OCI-LY3 (cell line): ENCODE results near the gene CABP2.

Experiments
- H2AFZ ChIP-seq: fragments of 200-600, 300-600 bp; shearing (Covaris generic); 2 replicates; pipeline ENCODE4 v1.6.0; 2014; ENCODE audit warnings: antibody characterized with exemption, low read depth, low read length
- H3K27ac ChIP-seq: fragments of 200-600, 300-600 bp; sonication (generic); 2 replicates; pipeline ENCODE4 v1.5.1; 2014; ENCODE audit warnings: mild to moderate bottlenecking, low read length, moderate library complexity, mixed read lengths
- H3K27me3 ChIP-seq: fragments of 200-600, 300-600 bp; sonication (generic); 2 replicates; pipeline ENCODE4 v1.6.1; 2014; ENCODE audit warnings: low read depth, low read length, mixed read lengths
- H3K36me3 ChIP-seq: fragments of 200-600, 300-600 bp; sonication (generic); replicated peaks from 2 replicates; pipeline ENCODE3; 2014; ENCODE audit warnings: low read depth, low read length, mixed read lengths
- H3K4me1 ChIP-seq: fragments of 300-600, 200-600 bp; sonication (generic); 2 replicates; pipeline ENCODE4 v1.6.1; 2014; ENCODE audit warnings: low read length, mixed read lengths
- H3K4me2 ChIP-seq: fragments of 200-600, 300-600 bp; sonication (generic); 2 replicates; pipeline ENCODE4 v1.6.1; 2014; ENCODE audit warnings: low read length, mixed read lengths
- H3K4me3 ChIP-seq: fragments of 300-600, 200-600 bp; sonication (generic); 2 replicates; pipeline ENCODE4 v1.5.1; 2014; ENCODE audit warnings: antibody characterized with exemption, mild to moderate bottlenecking, low read length, moderate library complexity
- H3K79me2 ChIP-seq: fragments of 300-600, 200-600 bp; shearing (Covaris generic); 2 replicates; pipeline ENCODE4 v1.6.1; 2014; ENCODE audit warnings: mild to moderate bottlenecking, low read length, mixed read lengths
- H3K9ac ChIP-seq: fragments of 300-600, 200-600 bp; shearing (Covaris generic); 2 replicates; pipeline ENCODE4 v1.6.0; 2014; ENCODE audit warnings: mild to moderate bottlenecking, low read length, moderate library complexity
- H3K9me3 ChIP-seq: fragments of 200-600, 300-600 bp; shearing (Covaris generic); 2 replicates; pipeline ENCODE4 v1.6.1; 2014; ENCODE audit warnings: low read length, mixed read lengths; ENCODE audit not compliant: insufficient read depth
- H4K20me1 ChIP-seq: fragments of 200-600, 300-600 bp; sonication (generic); 2 replicates; pipeline ENCODE4 v1.6.1; 2016; ENCODE audit warnings: low read length, mixed read lengths; ENCODE audit not compliant: insufficient read depth
- EZH2phosphoT487 ChIP-seq: fragments of 200-600 bp; shearing (Covaris generic); IDR thresholded peaks from 2 replicates; pipeline ENCODE4 v1.6.1; 2018; ENCODE audit warnings: antibody characterized with exemption, mixed run types, low read depth
- TF ChIP-seq, protein P1 (sequence below): fragments of 200-600, 300-600 bp; sonication (generic); IDR thresholded peaks from 2 replicates; pipeline ENCODE4 v1.5.1; 2014; ENCODE audit warnings: antibody characterized with exemption, low read length, low read depth

CABP2 gene

GRCh38 chr11:67543585-67543984 is 20.3 kb upstream of the CABP2 start:
- no peaks in the 10 kb centered on the region for H3K79me2 ChIP-seq
- TF ChIP-seq EZH2phosphoT487 = no peak
- TF ChIP-seq, protein P1, sequence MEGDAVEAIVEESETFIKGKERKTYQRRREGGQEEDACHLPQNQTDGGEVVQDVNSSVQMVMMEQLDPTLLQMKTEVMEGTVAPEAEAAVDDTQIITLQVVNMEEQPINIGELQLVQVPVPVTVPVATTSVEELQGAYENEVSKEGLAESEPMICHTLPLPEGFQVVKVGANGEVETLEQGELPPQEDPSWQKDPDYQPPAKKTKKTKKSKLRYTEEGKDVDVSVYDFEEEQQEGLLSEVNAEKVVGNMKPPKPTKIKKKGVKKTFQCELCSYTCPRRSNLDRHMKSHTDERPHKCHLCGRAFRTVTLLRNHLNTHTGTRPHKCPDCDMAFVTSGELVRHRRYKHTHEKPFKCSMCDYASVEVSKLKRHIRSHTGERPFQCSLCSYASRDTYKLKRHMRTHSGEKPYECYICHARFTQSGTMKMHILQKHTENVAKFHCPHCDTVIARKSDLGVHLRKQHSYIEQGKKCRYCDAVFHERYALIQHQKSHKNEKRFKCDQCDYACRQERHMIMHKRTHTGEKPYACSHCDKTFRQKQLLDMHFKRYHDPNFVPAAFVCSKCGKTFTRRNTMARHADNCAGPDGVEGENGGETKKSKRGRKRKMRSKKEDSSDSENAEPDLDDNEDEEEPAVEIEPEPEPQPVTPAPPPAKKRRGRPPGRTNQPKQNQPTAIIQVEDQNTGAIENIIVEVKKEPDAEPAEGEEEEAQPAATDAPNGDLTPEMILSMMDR = no peak
- H3K9me3 ChIP-seq = no peaks in the 10 kb centered on the region
- H3K9ac ChIP-seq = no peak overlapping the region
- no peaks in the 10 kb centered on the region for H4K20me1 ChIP-seq
- H3K4me1 ChIP-seq = no peaks in the 10 kb centered on the region
- no peak overlapping the region for H2AFZ ChIP-seq
- H3K36me3 ChIP-seq = no peaks in the 10 kb centered on the region
- no peak overlapping the region for H3K4me2 ChIP-seq
- peaks cover 9% of the 10 kb centered on the region for H3K27me3 ChIP-seq
- no peak overlapping the region for H3K4me3 ChIP-seq
- H3K27ac ChIP-seq = no peak overlapping the region

GRCh38 chr11:67542971-67543370 is 19.7 kb upstream of the CABP2 start:
- TF ChIP-seq EZH2phosphoT487 = no peak
- TF ChIP-seq, protein P1 = no peak
- Histone ChIP-seq H2AFZ (no peak overlapping the region), H3K4me3 (no peak overlapping the region), H3K9ac (no peak overlapping the region), H3K36me3 (no peaks in the 10 kb centered on the region), H3K4me1 (no peaks in the 10 kb centered on the region), H3K9me3 (no peaks in the 10 kb centered on the region), H4K20me1 (no peaks in the 10 kb centered on the region), H3K27ac (no peak overlapping the region), H3K4me2 (no peak overlapping the region), H3K79me2 (no peaks in the 10 kb centered on the region), H3K27me3 (peaks cover 9% of the 10 kb centered on the region)

GRCh38 chr11:67542169-67542568 is 18.9 kb upstream of the CABP2 start:
- H3K9me3 ChIP-seq = no peaks in the 10 kb centered on the region
- H3K36me3 ChIP-seq = no peaks in the 10 kb centered on the region
- peaks cover 9% of the 10 kb centered on the region for H3K27me3 ChIP-seq
- H4K20me1 ChIP-seq = no peaks in the 10 kb centered on the region
- no peaks in the 10 kb centered on the region for H3K79me2 ChIP-seq
- H3K4me1 ChIP-seq = no peaks in the 10 kb centered on the region
- H2AFZ ChIP-seq = no peak overlapping the region
- no peak overlapping the region for H3K27ac ChIP-seq
- H3K4me3 ChIP-seq = no peak overlapping the region
- no peak for TF ChIP-seq EZH2phosphoT487
- TF ChIP-seq, protein P1 = no peak
- H3K4me2 ChIP-seq = no peak overlapping the region
- H3K9ac ChIP-seq = no peak overlapping the region

DNA sequence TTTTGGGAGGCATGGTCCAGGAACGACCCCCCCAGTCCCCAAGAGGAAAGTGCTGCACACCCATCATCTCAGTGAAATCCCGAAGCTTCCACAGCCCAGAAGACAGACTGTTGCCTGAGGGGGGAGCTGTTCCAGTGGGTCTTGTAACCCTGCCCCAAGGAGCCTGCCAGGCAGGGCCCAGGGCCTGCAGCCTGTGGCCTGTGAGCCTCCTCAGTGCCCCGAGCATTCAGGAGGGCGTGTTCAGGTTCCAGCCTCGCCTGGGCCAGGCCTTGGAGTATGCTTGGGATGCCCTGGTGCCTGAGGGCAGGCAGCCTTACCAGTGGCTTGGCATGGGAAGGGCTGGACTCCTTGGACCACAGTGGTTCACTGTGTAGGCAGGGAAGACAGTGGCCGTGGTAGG is 18.0 kb upstream of the CABP2 start:
- Histone ChIP-seq H3K4me2 (no peak overlapping the region), H3K4me1 (no peaks in the 10 kb centered on the region), H3K79me2 (no peaks in the 10 kb centered on the region), H3K4me3 (no peak overlapping the region), H3K27me3 (0 out of 2 replicates have a peak, but pooled peaks cover under 1% of the 10 kb centered on the region), H3K36me3 (no peaks in the 10 kb centered on the region), H3K9ac (no peak overlapping the region), H3K27ac (no peak overlapping the region), H4K20me1 (no peaks in the 10 kb centered on the region), H2AFZ (no peak overlapping the region), H3K9me3 (no peaks in the 10 kb centered on the region)
- TF ChIP-seq EZH2phosphoT487 = no peak
- TF ChIP-seq, protein P1 = no peak
